OCI-LY1 (cell line): ENCODE data around the gene EPGN.

ENCODE experiments used
- H2AFZ ChIP-seq: fragments of 200-600 bp; sonication (generic), shearing (Covaris generic); 2 replicates; pipeline ENCODE4 v1.6.0; 2014; ENCODE audit warnings: antibody characterized with exemption, mild to moderate bottlenecking, low read length
- H3F3A ChIP-seq: fragments of 200-600 bp; sonication (generic), shearing (Covaris generic); 2 replicates; pipeline ENCODE4 v1.6.0; 2014; ENCODE audit warnings: mild to moderate bottlenecking, antibody characterized with exemption, low read length, moderate library complexity; ENCODE audit not compliant: insufficient read depth
- H3K27ac ChIP-seq: fragments of 200-600 bp; sonication (generic); 2 replicates; pipeline ENCODE4 v1.5.1; 2014; ENCODE audit warnings: low read length, mixed run types, mild to moderate bottlenecking, low read depth; ENCODE audit not compliant: poor library complexity, severe bottlenecking
- H3K27me3 ChIP-seq: fragments of 200-600 bp; sonication (generic); 2 replicates; pipeline ENCODE4 v1.6.0; 2014; ENCODE audit warnings: antibody characterized with exemption, mild to moderate bottlenecking, low read length, moderate library complexity; ENCODE audit not compliant: insufficient read depth
- H3K36me3 ChIP-seq: fragments of 200-600 bp; sonication (generic); 2 replicates; pipeline ENCODE4 v1.6.1; 2014; ENCODE audit warnings: mild to moderate bottlenecking, antibody characterized with exemption, low read length, moderate library complexity, mixed read lengths; ENCODE audit not compliant: insufficient read depth
- H3K4me1 ChIP-seq: fragments of 200-600 bp; sonication (generic); 2 replicates; pipeline ENCODE4 v1.5.1; 2014; ENCODE audit warnings: mild to moderate bottlenecking, low read length, moderate library complexity; ENCODE audit not compliant: insufficient read depth, severe bottlenecking
- H3K4me2 ChIP-seq: fragments of 200-600 bp; sonication (generic), shearing (Covaris generic); 2 replicates; pipeline ENCODE4 v1.6.1; 2014; ENCODE audit warnings: low read length
- H3K4me3 ChIP-seq: fragments of 200-600 bp; sonication (generic); 2 replicates; pipeline ENCODE4 v1.5.1; 2014; ENCODE audit warnings: low read length, low read depth, mild to moderate bottlenecking, mixed read lengths; ENCODE audit not compliant: poor library complexity, severe bottlenecking
- H3K79me2 ChIP-seq: fragments of 200-600 bp; shearing (Covaris generic); 2 replicates; pipeline ENCODE4 v1.6.1; 2016; ENCODE audit warnings: mixed run types, low read length, mixed read lengths; ENCODE audit not compliant: insufficient read depth
- H3K9ac ChIP-seq: fragments of 200-600 bp; sonication (generic), shearing (Covaris generic); 2 replicates; pipeline ENCODE4 v1.6.1; 2014; ENCODE audit warnings: mild to moderate bottlenecking, low read length, mixed read lengths
- H3K9me2 ChIP-seq: fragments of 200-600 bp; sonication (generic), shearing (Covaris generic); 2 replicates; pipeline ENCODE4 v1.6.1; 2014; ENCODE audit warnings: low read depth, mild to moderate bottlenecking, low read length, mixed read lengths
- H3K9me3 ChIP-seq: fragments of 200-600 bp; shearing (Covaris generic); 2 replicates; pipeline ENCODE4 v1.6.1; 2014; ENCODE audit warnings: low read length, mixed read lengths
- H4K20me1 ChIP-seq: fragments of 200-600 bp; sonication (generic), shearing (Covaris generic); 2 replicates; pipeline ENCODE4 v1.6.0; 2016; ENCODE audit warnings: mild to moderate bottlenecking, low read length; ENCODE audit not compliant: insufficient read depth
- EZH2 ChIP-seq: fragments of 200-600 bp; sonication (generic), shearing (Covaris generic); IDR thresholded peaks from 2 replicates; pipeline ENCODE4 v1.8.0; 2017; ENCODE audit warnings: borderline replicate concordance, mixed run types, mild to moderate bottlenecking, antibody characterized with exemption, low read length, moderate library complexity, mixed read lengths
- TF ChIP-seq, protein P1 (sequence below): fragments of 200-600 bp; sonication (generic), shearing (Covaris generic); IDR thresholded peaks from 2 replicates; pipeline ENCODE4 v1.5.1; 2017; ENCODE audit warnings: mild to moderate bottlenecking, antibody characterized with exemption, low read length, moderate library complexity, mixed read lengths

EPGN gene

DNA sequence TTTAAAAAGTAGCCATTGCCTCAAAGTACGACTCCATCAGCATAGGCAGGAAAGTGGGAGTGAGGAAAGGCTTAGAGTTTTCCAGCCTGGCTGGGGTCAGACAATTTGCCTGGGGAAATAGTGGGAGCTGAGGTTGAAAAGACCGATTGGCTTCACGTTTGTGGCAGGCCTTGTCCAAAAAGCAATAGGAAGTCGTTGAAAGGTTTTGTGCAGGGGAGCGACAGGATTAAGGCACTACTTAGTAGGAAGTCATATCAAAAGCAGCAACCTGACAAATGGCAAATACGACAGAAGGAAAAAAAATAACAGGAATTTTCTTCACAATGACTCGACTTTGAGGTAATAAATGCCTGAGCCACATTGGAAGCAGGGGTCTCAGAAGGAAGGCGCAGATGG lies 56.0 kb downstream of the EPGN start:
- Histone ChIP-seq H3K9me2 (no peaks in the 10 kb centered on the region), H3K9ac (no peak overlapping the region), H3K27me3 (no peaks in the 10 kb centered on the region), H3K36me3 (no peaks in the 10 kb centered on the region), H3K9me3 (no peaks in the 10 kb centered on the region), H3K27ac (no peak overlapping the region), H3K79me2 (no peaks in the 10 kb centered on the region), H3K4me1 (no peaks in the 10 kb centered on the region), H3K4me3 (no peak overlapping the region), H3F3A (no peaks in the 10 kb centered on the region), H4K20me1 (no peaks in the 10 kb centered on the region), H3K4me2 (no peak overlapping the region), H2AFZ (no peak overlapping the region)
- TF ChIP-seq, protein P1, sequence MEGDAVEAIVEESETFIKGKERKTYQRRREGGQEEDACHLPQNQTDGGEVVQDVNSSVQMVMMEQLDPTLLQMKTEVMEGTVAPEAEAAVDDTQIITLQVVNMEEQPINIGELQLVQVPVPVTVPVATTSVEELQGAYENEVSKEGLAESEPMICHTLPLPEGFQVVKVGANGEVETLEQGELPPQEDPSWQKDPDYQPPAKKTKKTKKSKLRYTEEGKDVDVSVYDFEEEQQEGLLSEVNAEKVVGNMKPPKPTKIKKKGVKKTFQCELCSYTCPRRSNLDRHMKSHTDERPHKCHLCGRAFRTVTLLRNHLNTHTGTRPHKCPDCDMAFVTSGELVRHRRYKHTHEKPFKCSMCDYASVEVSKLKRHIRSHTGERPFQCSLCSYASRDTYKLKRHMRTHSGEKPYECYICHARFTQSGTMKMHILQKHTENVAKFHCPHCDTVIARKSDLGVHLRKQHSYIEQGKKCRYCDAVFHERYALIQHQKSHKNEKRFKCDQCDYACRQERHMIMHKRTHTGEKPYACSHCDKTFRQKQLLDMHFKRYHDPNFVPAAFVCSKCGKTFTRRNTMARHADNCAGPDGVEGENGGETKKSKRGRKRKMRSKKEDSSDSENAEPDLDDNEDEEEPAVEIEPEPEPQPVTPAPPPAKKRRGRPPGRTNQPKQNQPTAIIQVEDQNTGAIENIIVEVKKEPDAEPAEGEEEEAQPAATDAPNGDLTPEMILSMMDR, result no peak
- TF ChIP-seq EZH2, result no peak

DNA sequence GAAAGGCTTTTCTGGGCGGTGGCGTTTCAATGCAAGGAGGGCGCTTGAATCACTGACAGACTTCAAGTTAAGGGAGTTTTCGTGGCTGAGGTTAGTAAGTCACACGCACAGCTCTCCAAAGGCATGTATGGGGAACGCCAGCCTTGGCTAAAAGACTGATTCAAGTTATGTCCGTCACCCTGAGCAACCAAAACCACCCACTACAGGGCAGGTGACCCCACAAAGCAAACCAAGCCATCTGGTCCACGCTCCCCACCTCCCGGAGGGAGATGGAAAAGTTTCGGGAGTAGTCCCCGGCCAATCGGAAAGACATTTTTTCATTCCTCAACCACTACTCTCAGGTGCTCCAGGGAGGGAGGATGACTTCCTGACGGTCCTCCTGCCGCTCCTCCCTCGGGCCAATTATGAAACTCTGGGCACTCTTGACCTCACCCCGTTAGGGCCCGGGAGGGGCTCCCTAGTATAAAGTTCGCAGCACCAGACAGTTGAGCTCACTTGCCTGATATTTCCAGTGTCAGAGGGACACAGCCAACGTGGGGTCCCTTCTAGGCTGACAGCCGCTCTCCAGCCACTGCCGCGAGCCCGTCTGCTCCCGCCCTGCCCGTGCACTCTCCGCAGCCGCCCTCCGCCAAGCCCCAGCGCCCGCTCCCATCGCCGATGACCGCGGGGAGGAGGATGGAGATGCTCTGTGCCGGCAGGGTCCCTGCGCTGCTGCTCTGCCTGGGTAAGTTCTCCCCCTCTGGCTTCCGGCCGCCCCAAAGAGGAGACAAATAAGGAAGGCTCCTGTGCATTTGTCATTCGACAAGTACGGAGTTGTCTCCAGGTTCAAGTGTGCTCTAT lies 56.6 kb downstream of the EPGN start, which contains the start of gene EREG:
TSS of gene EREG (plus strand) at position 494 of the 840 bp plus-strand sequence. CDS start at position 658, 164 bp downstream.
- no peak within 1 kb of the TSS for H3K9ac ChIP-seq
- no peaks in the 10 kb centered on the region for H4K20me1 ChIP-seq
- no peaks in the 10 kb centered on the region for H3K27me3 ChIP-seq
- no peaks in the 10 kb centered on the region for H3K4me1 ChIP-seq
- TF ChIP-seq EZH2, result no peak
- TF ChIP-seq, protein P1, result no peak
- H3K9me2 ChIP-seq, result no peaks in the 10 kb centered on the region
- no peaks in the 10 kb centered on the region for H3F3A ChIP-seq
- H3K36me3 ChIP-seq, result no peaks in the 10 kb centered on the region
- H3K4me3 ChIP-seq, result no peak within 1 kb of the TSS
- H3K79me2 ChIP-seq, result no peaks in the 10 kb centered on the region
- no peaks in the 10 kb centered on the region for H3K9me3 ChIP-seq
- H3K4me2 ChIP-seq, result no peak within 1 kb of the TSS
- H3K27ac ChIP-seq, result no peak within 1 kb of the TSS
- no peak within 1 kb of the TSS for H2AFZ ChIP-seq

DNA sequence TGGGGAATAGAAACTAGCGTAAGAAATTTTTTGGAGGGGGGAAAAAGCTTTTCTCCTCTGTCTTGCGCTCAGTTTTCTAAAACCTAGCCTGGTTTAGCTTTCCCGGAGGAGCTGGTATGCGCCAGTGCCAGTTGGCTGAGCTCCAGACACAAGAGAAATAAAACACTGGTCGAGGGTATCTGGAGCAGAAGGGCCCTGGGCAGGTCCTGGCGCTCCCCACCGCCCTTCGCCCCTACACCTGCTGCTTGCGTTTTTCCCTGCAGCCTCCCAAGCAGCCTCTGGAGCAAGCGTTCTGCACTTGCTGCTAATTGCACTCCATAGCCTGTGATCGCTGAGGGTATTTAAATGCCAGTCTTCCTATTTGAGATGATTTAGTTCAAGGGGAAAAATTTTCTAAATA lies 57.5 kb downstream of the EPGN start:
- TF ChIP-seq EZH2, result no peak
- TF ChIP-seq, protein P1, result no peak
- Histone ChIP-seq H4K20me1 (no peaks in the 10 kb centered on the region), H3F3A (no peaks in the 10 kb centered on the region), H3K36me3 (no peaks in the 10 kb centered on the region), H3K27ac (no peak overlapping the region), H3K27me3 (no peaks in the 10 kb centered on the region), H3K9me2 (no peaks in the 10 kb centered on the region), H3K4me3 (no peak overlapping the region), H3K4me1 (no peaks in the 10 kb centered on the region), H3K79me2 (no peaks in the 10 kb centered on the region), H3K9me3 (no peaks in the 10 kb centered on the region), H2AFZ (no peak overlapping the region), H3K9ac (no peak overlapping the region), H3K4me2 (no peak overlapping the region)
